HG03432 (cell line): ENCODE data around the gene RAB33B.
"Not testable (repeated sequence)": the region's sequence is repeated elsewhere in the genome, so short reads cannot be mapped to it uniquely, and the experiment has no call there.

Source experiments
- ATAC-seq: cut with Tn5 transposase; IDR thresholded peaks from one replicate; pipeline ENCODE4 v1.9.1; 2021; ENCODE audit warnings: mild to moderate bottlenecking, moderate library complexity; ENCODE audit not compliant: unreplicated experiment

The RAB33B gene

GRCh38 chr4:139454111-139455045 is at the start of gene RAB33B:
Gene RAB33B, plus strand, starts transcription at chr4:139454121. Its CDS starts 75 bp downstream, at chr4:139454196.
- peak; percentile 4 for ATAC-seq

- no peak for ATAC-seq
Measured at GRCh38 chr4:139410312-139410711, 43.6 kb upstream of the RAB33B start.

GRCh38 chr4:139414671-139415210 is 39.2 kb upstream of the RAB33B start:
- not testable (repeated sequence) for ATAC-seq

GRCh38 chr4:139416073-139416673 is 37.7 kb upstream of the RAB33B start:
- peak; percentile 69 for ATAC-seq

GRCh38 chr4:139419388-139419914 is 34.5 kb upstream of the RAB33B start:
- peak; percentile 76 for ATAC-seq

- ATAC-seq = no peak
Measured at GRCh38 chr4:139420652-139421051, 33.3 kb upstream of the RAB33B start.

- ATAC-seq = no peak
Measured at GRCh38 chr4:139436122-139436521, 17.8 kb upstream of the RAB33B start.

GRCh38 chr4:139438141-139438540 is 15.8 kb upstream of the RAB33B start:
- ATAC-seq = no peak

- no peak for ATAC-seq
Measured at GRCh38 chr4:139441029-139441428, 12.9 kb upstream of the RAB33B start.

- no peak for ATAC-seq
Measured at GRCh38 chr4:139443661-139444060, 10.3 kb upstream of the RAB33B start.

- not testable (repeated sequence) for ATAC-seq
Measured at GRCh38 chr4:139444881-139445280, 9.0 kb upstream of the RAB33B start.

GRCh38 chr4:139447078-139447477 is 6.8 kb upstream of the RAB33B start:
- ATAC-seq = not testable (repeated sequence)

GRCh38 chr4:139450586-139450985 is 3.3 kb upstream of the RAB33B start:
- ATAC-seq = no peak

- no peak for ATAC-seq
Measured at GRCh38 chr4:139451997-139452396, 1.9 kb upstream of the RAB33B start.

GRCh38 chr4:139453041-139453370 is 915 bp upstream of the RAB33B start:
- peak; percentile 48 for ATAC-seq

GRCh38 chr4:139453371-139454110 is 380 bp upstream of the RAB33B start:
- ATAC-seq = peak; percentile 93

GRCh38 chr4:139455126-139455538 is 1.2 kb downstream of the RAB33B start:
- no peak for ATAC-seq

GRCh38 chr4:139457318-139457717 is 3.4 kb downstream of the RAB33B start:
- ATAC-seq = no peak

GRCh38 chr4:139458543-139458942 is 4.6 kb downstream of the RAB33B start:
- ATAC-seq = no peak

- ATAC-seq = no peak
Measured at GRCh38 chr4:139458999-139459398, 5.1 kb downstream of the RAB33B start.

GRCh38 chr4:139460565-139460964 is 6.6 kb downstream of the RAB33B start:
- ATAC-seq = no peak
